HG03196 (cell line): ENCODE measurements around the gene TNFAIP1.
A peak's percentile ranks its signal among the peaks of the same experiment; 100 is the strongest.

Experiments
- ATAC-seq: cut with Tn5 transposase; IDR thresholded peaks from one replicate; pipeline ENCODE4 v1.9.1; 2021; ENCODE audit not compliant: unreplicated experiment

TNFAIP1 gene

DNA sequence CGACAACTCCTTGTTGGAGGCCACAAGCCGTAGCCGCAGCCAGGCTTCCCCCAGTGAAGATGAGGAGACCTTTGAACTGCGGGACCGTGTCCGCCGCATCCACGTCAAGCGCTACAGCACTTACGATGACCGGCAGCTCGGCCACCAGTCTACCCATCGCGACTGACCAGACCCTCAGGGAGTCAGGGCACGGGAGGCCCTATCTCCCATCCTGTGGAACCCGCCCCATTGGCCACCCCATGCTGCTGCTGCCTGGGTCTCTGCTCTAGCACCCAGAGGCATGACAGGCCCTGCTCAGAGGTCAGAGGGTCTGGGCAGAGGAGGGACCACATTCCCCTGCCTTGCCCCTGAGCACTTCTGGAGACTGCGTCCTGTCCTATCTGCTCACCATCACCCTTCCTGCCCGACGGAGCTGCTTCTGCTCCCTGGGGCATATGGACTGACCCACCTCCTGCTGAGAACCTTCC, 8.9 kb downstream of the TNFAIP1 start:
- ATAC-seq: no peak

DNA sequence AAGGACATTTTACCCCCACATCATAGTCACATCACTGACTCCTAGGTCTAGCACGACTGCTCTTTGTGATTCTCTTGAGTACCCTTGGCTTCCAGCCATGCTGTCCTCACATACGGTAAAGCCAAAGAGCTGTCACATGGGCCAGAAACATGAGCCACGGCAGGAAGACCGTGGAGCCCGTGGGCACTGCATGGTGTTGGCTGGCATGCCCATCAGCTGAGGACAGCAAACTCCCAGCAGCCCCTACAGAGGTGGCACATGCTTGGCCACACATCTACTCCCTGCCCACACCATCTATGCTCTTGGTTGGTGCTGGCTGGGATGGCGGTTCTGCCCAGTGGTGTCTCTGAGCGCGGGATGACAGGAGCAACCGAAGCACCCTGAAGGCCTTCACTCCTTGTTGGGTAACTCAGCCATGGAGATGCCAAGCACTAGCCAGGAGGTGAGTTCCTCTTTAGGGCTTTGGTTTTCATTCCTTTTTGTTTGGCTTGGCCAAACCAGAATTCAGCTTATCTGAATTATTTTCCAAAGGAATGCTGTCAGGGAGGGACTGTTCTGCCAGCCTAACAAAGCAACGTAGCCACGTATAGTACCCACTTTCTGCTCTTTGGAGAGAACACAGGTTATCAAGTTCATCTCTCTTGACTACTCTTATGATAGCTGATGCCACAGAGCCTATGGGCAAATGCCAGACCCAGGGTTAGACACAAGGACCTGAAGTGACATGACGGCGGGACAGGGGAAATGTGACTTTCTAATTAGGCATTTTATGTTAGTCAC, 10.0 kb downstream of the TNFAIP1 start:
- no peak for ATAC-seq

DNA sequence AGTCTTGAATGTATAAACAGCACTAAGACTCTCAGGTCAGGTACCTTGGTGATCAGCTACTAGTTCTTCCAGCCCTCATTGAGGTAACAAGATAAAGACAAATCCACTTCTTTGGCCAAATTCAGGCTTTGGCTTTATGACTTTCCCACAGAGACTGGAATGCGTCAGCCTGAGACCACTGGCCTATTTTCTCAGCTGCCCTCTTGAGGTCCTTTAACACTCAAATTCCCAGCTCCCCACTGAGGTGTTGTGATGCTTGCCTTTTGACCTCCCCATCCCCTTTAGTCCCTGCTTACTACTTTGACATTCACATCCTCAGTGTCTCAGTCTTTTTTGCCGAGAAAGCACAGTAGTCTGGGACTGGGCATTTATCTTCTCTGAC, 10.6 kb downstream of the TNFAIP1 start:
- ATAC-seq: no peak

DNA sequence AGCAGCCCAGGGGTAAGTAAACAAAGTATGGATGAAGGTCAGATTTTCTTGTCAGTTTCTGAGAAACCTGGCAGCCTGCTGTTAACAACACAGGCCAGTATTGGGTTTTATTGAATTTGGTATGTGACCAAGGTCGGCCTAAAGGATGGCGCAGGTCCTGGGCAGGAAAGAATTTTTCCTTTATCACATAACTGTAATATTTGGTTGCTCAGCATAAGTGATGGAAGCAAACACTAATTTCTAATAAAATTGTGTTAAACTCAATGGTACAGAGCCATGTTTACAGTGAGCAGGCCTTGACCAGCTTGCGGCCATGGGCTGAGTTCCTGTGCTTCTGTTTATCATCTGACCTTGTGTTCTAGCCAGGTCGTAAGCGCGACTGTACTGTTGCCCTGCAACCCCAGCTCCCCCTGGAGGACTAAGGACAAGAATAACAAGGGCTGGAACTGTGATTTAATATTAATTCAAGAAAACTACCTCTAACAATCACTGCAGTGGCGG, 11.2 kb downstream of the TNFAIP1 start:
- no peak for ATAC-seq

DNA sequence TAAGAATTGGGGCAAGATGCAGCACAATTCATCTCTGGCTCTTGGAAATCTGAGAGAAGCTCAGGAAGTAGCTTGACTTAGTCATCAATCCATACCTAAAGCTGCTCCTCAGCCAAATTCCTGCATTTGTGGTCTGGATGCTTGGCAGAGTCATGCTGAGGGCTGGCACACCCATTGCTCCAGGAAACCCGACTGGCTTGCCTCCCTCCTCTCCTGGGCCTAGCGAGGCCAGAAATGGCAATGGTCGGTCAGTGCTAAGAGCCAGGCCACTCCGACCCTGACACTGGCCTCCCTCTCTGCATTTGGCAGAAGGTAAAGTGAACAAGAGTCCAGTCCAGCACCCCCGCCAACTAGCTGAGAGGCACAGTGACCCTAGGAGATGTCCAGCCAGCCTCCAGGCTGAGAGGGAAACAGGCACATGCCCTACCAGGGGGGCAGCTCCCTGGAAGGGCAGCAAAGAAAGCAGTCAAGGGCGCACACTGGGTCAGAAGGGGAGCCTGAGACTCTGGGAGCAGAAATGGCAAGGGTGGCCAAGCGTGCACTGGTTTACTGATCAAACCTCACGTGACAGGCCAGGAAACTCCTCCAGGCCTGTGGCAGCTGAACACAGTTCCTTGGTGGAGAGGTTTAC, 11.8 kb downstream of the TNFAIP1 start:
- no peak for ATAC-seq

DNA sequence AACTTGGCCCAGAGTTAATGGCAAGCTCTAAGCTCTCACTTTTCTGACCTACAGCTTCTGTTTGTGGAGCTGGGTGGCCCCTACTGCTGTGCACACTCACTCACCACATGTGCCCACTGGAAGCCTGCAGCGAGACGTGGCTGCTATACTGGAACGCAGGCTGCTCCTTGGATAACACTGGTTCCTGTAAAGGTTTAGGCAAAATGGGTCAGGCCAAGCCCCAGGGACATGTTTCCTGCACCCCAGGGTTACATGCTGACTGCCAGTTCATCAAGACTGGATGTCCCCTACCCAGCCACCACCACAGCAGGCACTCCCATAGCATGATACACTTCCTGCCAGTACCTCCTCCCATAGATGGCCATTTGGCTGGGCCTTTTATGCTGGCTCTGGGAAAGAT, 13.4 kb downstream of the TNFAIP1 start:
- ATAC-seq: no peak

DNA sequence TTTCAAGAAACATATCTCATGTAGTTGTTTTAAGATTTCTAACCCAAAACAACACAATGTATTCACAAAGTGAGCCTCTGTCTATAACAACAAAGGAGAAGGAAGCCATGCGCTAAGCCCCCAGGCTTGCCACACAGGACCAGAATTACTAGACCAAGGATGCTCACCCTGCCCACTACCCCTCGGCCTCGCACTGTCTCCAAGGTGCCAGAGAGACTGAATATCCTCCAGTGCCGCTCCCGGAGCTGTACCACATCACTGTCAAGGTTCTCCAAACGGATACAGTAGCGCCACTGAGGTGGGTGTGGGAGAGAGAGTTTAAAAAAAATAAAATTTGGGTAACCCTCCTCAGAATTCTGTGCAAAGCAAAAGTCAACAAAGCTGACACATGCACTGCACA, 14.7 kb downstream of the TNFAIP1 start:
- no peak for ATAC-seq

DNA sequence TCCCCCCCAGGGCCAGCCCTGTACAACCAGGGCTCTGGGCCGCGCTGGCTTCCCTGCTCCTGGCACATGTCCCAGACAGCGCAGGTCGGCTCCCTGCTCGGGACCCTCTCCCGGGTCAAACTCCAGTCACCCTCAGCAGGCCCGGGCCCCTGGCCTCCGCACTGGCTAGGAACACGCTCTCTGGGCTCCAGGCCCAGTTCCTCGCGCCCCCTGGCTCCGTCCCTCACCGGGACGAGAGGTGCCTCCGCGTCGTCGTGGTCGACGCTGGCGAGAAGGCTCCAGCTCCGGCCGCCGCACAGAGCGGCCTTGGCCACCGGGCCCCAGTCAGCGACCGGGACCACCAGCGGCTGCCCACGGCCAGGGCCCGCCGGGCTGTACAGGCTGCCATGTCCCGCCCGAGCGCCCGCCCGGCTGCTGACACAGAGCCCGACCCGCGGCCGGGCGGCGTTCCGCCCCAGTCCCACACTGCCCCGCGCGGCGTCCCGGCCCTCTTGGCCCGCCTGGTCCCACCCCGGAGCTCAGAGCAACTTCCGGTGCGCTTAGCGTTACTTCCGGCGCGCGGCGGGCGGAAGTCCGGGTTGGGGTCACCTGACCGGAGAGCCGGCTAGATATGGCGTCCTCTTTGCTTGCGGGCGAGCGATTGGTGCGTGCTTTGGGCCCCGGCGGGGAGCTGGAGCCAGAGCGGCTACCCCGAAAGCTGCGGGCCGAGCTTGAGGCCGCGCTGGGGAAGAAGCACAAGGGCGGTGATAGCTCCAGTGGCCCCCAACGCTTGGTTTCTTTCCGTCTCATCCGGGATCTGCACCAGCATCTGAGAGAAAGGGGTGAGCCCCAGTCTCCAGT, 21.7 kb downstream of the TNFAIP1 start, which contains the start of gene POLDIP2:
Gene POLDIP2 (minus strand): TSS at position 467 of the 840 bp plus-strand sequence. CDS start 79 bp downstream, at position 388.
- peak; percentile 95 for ATAC-seq

DNA sequence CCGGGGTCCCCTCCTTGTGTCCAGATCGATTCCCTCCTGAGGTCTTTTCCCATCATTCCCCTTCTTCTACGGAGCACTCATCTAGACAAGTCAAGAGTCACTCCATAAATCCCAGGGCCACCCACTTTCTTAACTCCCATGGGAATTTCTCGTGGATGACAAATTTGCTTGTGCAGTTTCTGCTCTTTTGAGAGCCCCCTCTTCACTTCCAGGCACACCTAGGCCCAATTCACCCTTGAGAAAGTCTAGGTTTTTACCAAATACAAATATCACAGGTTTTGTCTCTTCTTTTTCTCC, 22.3 kb downstream of the TNFAIP1 start:
- peak; percentile 5 for ATAC-seq

DNA sequence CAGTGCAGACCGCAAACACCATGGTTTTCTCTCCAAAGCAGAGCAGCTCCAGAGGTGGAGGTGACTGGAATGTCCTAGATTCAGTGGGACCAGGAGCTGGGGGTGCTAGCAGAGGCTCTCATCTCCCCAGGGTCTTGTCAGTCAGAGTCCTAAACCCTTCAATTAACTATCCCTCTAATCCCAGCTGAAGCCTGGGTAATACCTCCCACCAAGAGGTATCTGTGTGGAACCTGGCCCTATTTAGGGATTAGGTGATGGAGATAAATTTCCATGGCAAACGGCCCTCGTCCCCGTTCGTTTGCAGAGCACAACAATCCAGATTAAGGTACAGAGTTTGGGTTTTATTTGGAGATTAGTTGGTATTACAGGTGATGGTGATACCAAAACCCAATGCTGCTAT, 27.6 kb downstream of the TNFAIP1 start:
- no peak for ATAC-seq

DNA sequence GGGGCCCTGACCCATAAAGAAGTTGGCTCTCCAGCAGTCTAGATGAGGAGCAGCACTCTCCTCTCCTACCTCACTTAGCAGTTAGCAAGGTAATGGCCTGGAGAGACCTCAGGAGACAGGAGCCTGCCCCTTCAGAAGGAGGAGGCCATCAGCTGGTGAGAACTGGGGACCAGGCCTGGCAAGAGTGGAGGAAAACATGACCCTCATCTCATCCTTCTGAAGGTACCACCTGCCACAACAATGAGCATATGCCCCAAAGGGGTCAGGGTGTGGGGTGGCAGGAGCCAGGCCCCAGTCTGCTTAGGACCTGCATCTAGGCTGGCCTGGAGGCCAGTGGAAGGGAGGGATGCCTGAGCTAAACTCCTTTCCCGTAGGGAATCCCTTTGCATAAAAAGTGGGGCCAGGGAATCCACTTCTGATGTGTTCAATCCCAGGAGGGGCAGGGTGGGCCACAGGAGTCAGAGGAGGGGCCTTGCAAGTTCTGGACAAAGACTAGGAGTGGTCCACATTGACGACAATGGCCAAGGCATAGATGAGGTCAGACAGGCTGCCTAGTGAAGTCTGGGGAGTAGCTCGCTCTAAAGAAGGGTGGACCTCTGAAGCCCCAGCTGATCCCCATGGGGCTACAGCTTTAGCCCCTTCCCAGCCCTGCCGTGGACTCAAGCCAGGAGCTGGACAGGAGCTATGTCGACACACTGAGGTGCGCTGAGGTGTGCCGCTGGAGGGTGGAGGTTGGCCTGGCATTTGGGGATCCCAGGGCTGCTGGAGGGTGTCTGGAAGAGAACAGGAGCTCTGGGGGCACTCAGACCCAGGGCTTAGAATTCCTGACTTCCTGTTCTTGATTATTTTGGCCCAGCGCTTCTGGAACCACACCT, 28.5 kb downstream of the TNFAIP1 start:
- no peak for ATAC-seq

DNA sequence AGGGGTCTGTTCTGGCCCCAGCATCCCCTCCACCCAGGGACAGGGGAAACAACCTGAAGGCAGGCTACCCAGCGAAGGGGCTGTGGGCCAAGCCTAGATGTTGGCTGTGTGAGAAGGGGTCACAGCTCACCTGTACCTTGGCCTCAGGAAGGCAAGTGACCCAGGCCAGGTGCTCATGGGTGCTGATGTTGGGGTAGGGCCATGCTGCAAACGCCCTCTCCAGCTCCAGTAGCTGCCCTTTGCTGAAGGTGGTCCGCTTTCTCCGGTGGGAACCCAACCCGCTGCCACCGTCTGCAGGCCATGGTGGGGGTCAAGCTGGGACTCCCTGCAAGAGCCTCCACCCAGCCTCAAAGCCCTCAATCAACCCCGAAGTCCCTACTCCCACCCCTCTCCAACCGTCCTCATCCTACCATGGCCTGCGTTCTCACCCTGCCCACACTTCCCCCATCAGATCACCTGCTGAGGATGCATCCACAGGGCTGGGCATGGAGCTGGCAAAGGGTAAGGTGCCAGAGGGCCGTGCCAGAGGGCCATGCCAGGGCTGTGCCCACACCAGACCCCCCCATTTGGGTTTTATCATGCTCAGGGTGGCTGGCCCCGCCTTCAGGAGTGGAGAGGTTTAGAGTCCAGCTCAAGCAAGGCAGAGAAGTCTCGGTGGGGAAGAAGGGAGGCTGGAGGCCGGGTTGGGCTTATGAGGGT, 29.3 kb downstream of the TNFAIP1 start, which contains the start of gene SEBOX:
Gene SEBOX (minus strand): TSS at position 535 of the 699 bp plus-strand sequence. CDS start 48 bp downstream, at position 487.
- ATAC-seq: no peak

DNA sequence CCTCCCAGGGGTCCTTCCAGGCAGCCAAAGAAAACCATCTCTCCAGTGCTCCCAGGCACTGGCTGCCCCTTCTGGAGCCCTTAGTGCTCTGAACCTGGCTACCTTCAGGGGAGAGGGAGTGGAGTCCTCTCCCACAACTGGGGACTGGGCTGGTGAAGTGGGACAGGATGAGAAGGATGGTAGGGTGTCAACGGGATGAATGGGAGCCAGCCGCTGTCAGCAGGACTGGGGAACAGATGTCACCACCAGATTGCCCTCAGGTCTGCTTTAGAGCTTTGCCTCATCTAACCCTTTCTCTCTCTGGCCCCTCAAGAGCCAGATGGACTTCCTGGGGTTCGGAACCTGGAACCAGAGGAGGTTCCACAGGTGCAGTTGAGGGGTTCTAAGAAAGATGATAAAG, 29.9 kb downstream of the TNFAIP1 start:
- ATAC-seq: no peak

DNA sequence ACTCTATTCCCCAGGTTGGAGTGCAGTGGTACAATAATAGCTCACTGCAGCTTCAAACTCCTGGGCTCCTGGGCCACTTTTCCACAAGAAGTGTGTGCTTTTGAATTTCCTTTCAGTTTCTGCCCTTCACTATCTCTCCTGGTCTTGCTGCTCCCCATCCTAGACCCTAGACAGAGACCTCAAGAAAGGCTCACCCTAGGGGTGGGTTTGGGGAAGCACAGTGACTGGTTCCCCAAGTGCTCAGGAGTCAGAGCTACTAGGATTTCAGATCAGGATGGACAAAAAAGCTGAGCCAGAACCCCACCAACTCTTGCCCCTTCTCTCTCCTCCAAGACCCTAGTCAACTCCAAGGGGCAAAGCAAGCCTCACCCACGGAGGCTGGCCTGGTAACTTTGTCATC, 31.0 kb downstream of the TNFAIP1 start:
- ATAC-seq: no peak

DNA sequence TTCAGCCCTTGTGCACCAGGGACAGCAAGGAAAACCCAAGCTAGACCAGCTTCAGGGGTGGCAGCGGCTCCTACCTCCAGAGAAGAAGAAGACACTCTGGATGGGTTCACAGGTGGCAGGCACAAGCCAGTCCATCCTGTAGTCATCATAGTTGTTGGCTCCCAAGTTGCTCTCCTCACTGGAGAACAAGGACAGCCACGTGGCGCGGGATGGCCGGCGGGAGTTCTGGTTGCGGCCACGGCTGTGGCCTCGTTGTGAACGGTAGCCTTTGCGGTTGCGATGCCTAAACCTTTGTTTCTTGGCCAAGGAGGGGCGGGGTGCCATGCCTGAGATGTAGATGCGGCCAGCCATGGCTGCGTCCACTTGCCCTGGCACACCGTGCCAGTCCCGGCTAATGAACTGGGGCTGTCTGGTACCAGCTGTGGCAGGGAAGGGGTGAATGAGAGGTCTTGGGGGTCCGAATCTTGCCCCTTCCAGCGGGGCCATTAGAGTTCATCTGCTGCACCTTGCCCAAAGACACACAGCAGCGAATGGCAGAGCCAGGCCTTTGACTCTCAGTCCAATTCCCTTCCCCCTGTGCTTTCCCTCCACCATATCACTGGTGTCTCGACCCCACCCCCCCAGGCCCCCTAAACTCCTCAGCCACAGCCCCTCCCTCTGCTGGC, 32.2 kb downstream of the TNFAIP1 start:
- ATAC-seq: no peak

DNA sequence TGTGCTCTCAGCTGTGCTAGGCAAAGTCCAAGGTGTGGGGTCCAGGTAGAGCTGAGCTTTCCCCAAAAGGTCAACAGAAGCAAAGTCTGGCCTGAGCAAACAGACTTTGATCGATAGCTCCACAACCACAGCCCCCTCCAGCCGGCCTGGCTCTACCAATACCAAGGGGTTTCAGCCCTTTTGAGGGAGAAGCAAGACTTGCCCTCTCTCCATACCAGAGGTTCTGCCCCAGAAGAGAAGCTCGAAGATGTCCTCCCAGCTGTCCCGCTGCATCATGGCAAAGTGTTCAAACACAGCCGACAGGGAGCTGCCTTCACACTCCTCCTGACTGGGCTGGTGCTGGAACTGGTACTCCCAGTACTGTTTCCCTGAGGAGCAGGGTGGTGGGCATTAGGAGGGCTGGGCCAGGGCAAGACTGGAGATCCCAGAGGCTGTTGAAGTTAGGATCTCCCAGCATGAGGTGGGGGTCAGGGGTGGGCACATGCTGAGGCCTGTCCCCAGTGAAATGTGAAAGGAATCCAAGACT, 32.8 kb downstream of the TNFAIP1 start:
- no peak for ATAC-seq

DNA sequence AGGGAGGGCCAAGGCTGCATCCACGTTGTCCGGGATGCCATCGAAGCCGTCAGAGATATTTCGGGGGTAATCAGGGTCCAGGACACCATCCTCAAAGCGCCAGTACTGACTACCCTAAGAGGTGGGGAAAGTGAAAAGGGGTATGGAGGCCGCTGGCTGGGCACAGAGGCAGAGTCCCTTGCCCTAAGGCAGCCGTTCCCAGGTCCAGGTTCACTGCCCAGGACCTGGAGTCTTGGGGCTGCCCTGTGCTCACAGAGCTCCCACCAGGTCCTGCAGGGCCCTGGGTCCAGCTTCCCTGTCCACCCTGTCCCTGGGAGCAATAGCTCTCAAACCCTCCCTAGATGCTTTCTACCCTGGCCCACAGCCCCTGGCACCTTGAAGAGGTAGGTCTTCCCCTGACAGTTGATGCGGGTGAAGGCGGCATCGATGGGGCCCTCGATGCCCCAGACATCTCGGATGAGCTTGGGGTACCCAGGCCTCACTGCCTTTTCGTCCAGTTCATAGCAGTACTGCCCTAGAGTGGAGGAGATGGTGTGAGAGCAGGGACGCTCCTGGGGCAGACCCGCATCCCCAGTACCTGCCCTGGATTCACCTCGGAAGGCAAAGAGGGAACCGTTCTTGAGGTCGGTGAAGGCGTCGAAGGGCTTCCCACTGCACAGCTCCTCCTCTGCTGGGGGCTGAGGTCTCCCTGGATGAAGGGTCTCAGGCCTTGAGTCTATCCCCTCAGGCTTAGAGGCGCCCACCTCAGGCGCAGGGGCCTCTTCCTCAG, 33.5 kb downstream of the TNFAIP1 start:
- ATAC-seq: no peak

DNA sequence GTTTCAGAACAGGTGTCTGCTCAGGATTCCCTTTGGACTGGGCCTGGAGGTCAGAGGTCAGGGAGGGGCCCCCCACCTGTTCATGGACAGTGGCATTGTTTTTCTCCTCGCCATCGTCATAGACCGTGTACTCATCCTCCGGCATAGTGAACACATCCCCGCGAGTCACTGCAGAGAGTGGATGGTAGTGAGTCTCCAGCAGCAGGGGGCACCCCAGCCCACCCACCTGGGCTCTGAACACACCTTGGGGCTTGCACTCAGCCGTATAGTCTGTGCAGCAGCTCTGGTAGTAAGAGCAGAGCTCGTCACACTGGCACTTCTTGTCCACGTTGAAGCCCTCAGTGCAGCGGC, 34.1 kb downstream of the TNFAIP1 start:
- ATAC-seq: no peak
